GM19463 (cell line): Measurements from ENCODE around the gene CELF4.

ENCODE experiments used
- ATAC-seq: cut with Tn5 transposase; IDR thresholded peaks from one replicate; pipeline ENCODE4 v1.9.1; 2021; ENCODE audit warnings: mild to moderate bottlenecking, moderate library complexity; ENCODE audit not compliant: unreplicated experiment

Gene CELF4

GRCh38 chr18:37395631-37396030, 170.0 kb downstream of the CELF4 start:
- no peak for ATAC-seq

- no peak for ATAC-seq
Measured at GRCh38 chr18:37395138-37395537, 170.5 kb downstream of the CELF4 start.

- ATAC-seq: no peak
Measured at GRCh38 chr18:37394610-37394965, 171.0 kb downstream of the CELF4 start.

- ATAC-seq: peak; percentile 51
Measured at GRCh38 chr18:37393945-37394609, 171.5 kb downstream of the CELF4 start.

- no peak for ATAC-seq
Measured at GRCh38 chr18:37393221-37393827, 172.3 kb downstream of the CELF4 start.

GRCh38 chr18:37392648-37393047, 172.9 kb downstream of the CELF4 start:
- ATAC-seq: no peak

GRCh38 chr18:37391698-37392548, 173.7 kb downstream of the CELF4 start:
- peak; percentile 44 for ATAC-seq

- no peak for ATAC-seq
Measured at GRCh38 chr18:37391156-37391555, 174.4 kb downstream of the CELF4 start.

GRCh38 chr18:37390687-37391086, 174.9 kb downstream of the CELF4 start:
- no peak for ATAC-seq

- no peak for ATAC-seq
Measured at GRCh38 chr18:37389684-37390368, 175.8 kb downstream of the CELF4 start.

GRCh38 chr18:37389041-37389440, 176.6 kb downstream of the CELF4 start:
- no peak for ATAC-seq

- ATAC-seq: no peak
Measured at GRCh38 chr18:37388413-37388812, 177.2 kb downstream of the CELF4 start.

- no peak for ATAC-seq
Measured at GRCh38 chr18:37385846-37386778, 179.5 kb downstream of the CELF4 start.

- no peak for ATAC-seq
Measured at GRCh38 chr18:37383846-37384595, 181.6 kb downstream of the CELF4 start.

- ATAC-seq: no peak
Measured at GRCh38 chr18:37383036-37383785, 182.4 kb downstream of the CELF4 start.

GRCh38 chr18:37381554-37381953, 184.0 kb downstream of the CELF4 start:
- ATAC-seq: no peak

GRCh38 chr18:37380546-37381110, 185.0 kb downstream of the CELF4 start:
- ATAC-seq: no peak

GRCh38 chr18:37378336-37379010, 187.1 kb downstream of the CELF4 start:
- ATAC-seq: no peak
